Endothelial cell of umbilical vein (primary cell): ENCODE data around the gene DPYD. TPM values are rescaled to one million over a fixed set of nuclear protein-coding genes. Genes with fewer than 3 reads are reported as not detected.

Experiments
- BruUV-seq: library from RNA; stranded (reverse); fragments of 400-500 nt; replicated peaks from 2 replicates; lab custom pipeline; 2021; lab: Mats Ljungman, UMichigan
- CTCF ChIA-PET: fragments of 300-600, 350-600 bp; sonication (Branson Sonifier 250); formaldehyde crosslinking; loops from one replicate; lab custom pipeline; 2021; ENCODE audit warnings: antibody characterized with exemption, inconsistent platforms; lab: Charles Lee
- POLR2A ChIA-PET: fragments of 300-600, 350-600 bp; sonication (Branson Sonifier 250); formaldehyde crosslinking; loops from one replicate; lab custom pipeline; 2021; ENCODE audit warnings: antibody characterized with exemption, inconsistent platforms; lab: Charles Lee
- DNase-seq: peaks from one replicate; pipeline ENCODE4 v3.0.0-alpha.2; 2011; ENCODE audit warnings: low read depth, low spot score
- FAIRE-seq: peaks from 2 replicates; lab custom pipeline; 2011; peaks lifted over from hg19 to GRCh38; lab: Jason Lieb, UNC
- H2AFZ ChIP-seq: 2 replicates; pipeline ENCODE4 v1.6.0; 2012; ENCODE audit warnings: low read depth, low read length, control low read depth, inconsistent platforms
- H3K27ac ChIP-seq: 2 replicates; pipeline ENCODE4 v1.5.1; 2011; ENCODE audit warnings: low read depth, mild to moderate bottlenecking, control low read depth, low read length, moderate library complexity; ENCODE audit not compliant: insufficient read depth
- H3K27me3 ChIP-seq, 2 experiments: 2 replicates each; pipeline versions ENCODE4 v1.6.0 to v1.6.1; 2011; ENCODE audit warnings: low read length in 2 of 2, mixed read lengths in 1 of 2; ENCODE audit not compliant: control insufficient read depth in 2 of 2, insufficient read depth in 2 of 2
- H3K36me3 ChIP-seq, 2 experiments: 2 replicates in 1 of 2; 3 replicates in 1 of 2; pipeline ENCODE4 v1.5.1; 2011; ENCODE audit warnings: low read length in 2 of 2, mild to moderate bottlenecking in 1 of 2, moderate library complexity in 1 of 2; ENCODE audit not compliant: control insufficient read depth in 2 of 2, insufficient read depth in 2 of 2; ENCODE audit errors: extremely low read depth in 1 of 2
- H3K4me1 ChIP-seq: 3 replicates; pipeline ENCODE4 v1.5.1; 2011; ENCODE audit warnings: mild to moderate bottlenecking, low read length; ENCODE audit not compliant: control insufficient read depth, insufficient read depth; ENCODE audit errors: extremely low read depth
- H3K4me2 ChIP-seq: 2 replicates; pipeline ENCODE4 v1.6.1; 2011; ENCODE audit warnings: low read length, control low read depth, mixed read lengths; ENCODE audit not compliant: insufficient read depth
- H3K4me3 ChIP-seq, 3 experiments: fragments of 200-600 bp in 1 of 3; sonication (generic), shearing (Covaris generic) in 1 of 3; replicated peaks in 1 of 3; 2 replicates each; pipeline ENCODE4 v1.5.1; 2011 to 2016; ENCODE audit warnings: control low read depth in 3 of 3, low read length in 3 of 3, mild to moderate bottlenecking in 2 of 3, inconsistent platforms in 1 of 3, low read depth in 1 of 3, moderate library complexity in 1 of 3; ENCODE audit not compliant: insufficient read depth in 1 of 3
- H3K79me2 ChIP-seq: 2 replicates; pipeline ENCODE4 v1.6.0; 2012; ENCODE audit warnings: low read length, inconsistent platforms; ENCODE audit not compliant: control insufficient read depth, insufficient read depth
- H3K9ac ChIP-seq: replicated peaks from 2 replicates; pipeline ENCODE3; 2011; ENCODE audit warnings: low read length, control low read depth; ENCODE audit not compliant: insufficient read depth; ENCODE audit errors: extremely low read depth
- H3K9me1 ChIP-seq: replicated peaks from 3 replicates; pipeline ENCODE4 v1.6.0; 2011; ENCODE audit warnings: mild to moderate bottlenecking, low read length; ENCODE audit not compliant: control insufficient read depth, insufficient read depth; ENCODE audit errors: extremely low read depth
- H3K9me3 ChIP-seq: replicated peaks from 2 replicates; pipeline ENCODE4 v1.5.1; 2012; ENCODE audit warnings: low read length, inconsistent platforms; ENCODE audit not compliant: control insufficient read depth, insufficient read depth
- H4K20me1 ChIP-seq: replicated peaks from 2 replicates; pipeline ENCODE3; 2011; ENCODE audit warnings: mild to moderate bottlenecking, low read length; ENCODE audit not compliant: control insufficient read depth, insufficient read depth; ENCODE audit errors: extremely low read depth
- CTCF ChIP-seq, 2 donors: IDR thresholded peaks; 1 replicate in 1 of 2; 2 replicates in 1 of 2; pipeline ENCODE4 v1.5.1; 2011; ENCODE audit warnings: low read length in 2 of 2, mild to moderate bottlenecking in 2 of 2, moderate library complexity in 2 of 2, control low read depth in 1 of 2, inconsistent platforms in 1 of 2, low read depth in 1 of 2; ENCODE audit not compliant: insufficient read depth in 1 of 2; ENCODE audit errors: extremely low read depth in 1 of 2
- EZH2 ChIP-seq: IDR thresholded peaks from 2 replicates; pipeline ENCODE4 v1.6.1; 2012; ENCODE audit warnings: borderline replicate concordance, low read depth, mild to moderate bottlenecking, moderate library complexity, low read length, inconsistent platforms; ENCODE audit not compliant: severe bottlenecking
- FOS ChIP-seq: IDR thresholded peaks from 2 replicates; pipeline ENCODE4 v1.6.1; 2011; ENCODE audit warnings: mild to moderate bottlenecking, low read length, moderate library complexity, borderline replicate concordance; ENCODE audit not compliant: insufficient read depth
- GATA2 ChIP-seq: IDR thresholded peaks from 2 replicates; pipeline ENCODE4 v1.7.0; 2011; ENCODE audit warnings: low read depth, mild to moderate bottlenecking, moderate library complexity, mixed read lengths, low read length; ENCODE audit not compliant: insufficient read length, insufficient read depth
- JUN ChIP-seq: IDR thresholded peaks from 2 replicates; pipeline ENCODE4 v1.6.1; 2011; ENCODE audit warnings: borderline replicate concordance, low read depth; ENCODE audit not compliant: insufficient read length, insufficient read depth
- MAX ChIP-seq: IDR thresholded peaks from 2 replicates; pipeline ENCODE4 v1.6.1; 2011; ENCODE audit not compliant: insufficient read depth, insufficient read length
- MYC ChIP-seq: IDR thresholded peaks from one replicate; pipeline ENCODE4 v1.6.1; 2011; ENCODE audit warnings: mild to moderate bottlenecking, low read depth, low read length
- POLR2A ChIP-seq: IDR thresholded peaks from 2 replicates; pipeline ENCODE4 v1.6.1; 2012; ENCODE audit warnings: low read depth, mild to moderate bottlenecking, control low read depth, low read length
- POLR2AphosphoS5 ChIP-seq: IDR thresholded peaks from 2 replicates; pipeline ENCODE4 v1.6.1; 2012; ENCODE audit warnings: low read depth, mild to moderate bottlenecking, control low read depth, low read length, moderate library complexity; ENCODE audit not compliant: insufficient read depth
- dilution Hi-C: fragments of 300-500 bp; cut with MboI; formaldehyde crosslinking; loops from one replicate; pipeline ENCODE4 v1.15.0; 2019; ENCODE audit warnings: low sequenced_read_pairs; ENCODE audit not compliant: extremely low pct_ligation_motif_present
- intact Hi-C: fragments of 100-400 bp; cut with micrococcal nuclease; formaldehyde crosslinking; loops from one replicate; pipeline ENCODE4 v1.10.0; 2022
- polyA plus RNA-seq, 4 experiments: library from polyadenylated mRNA; depleted of rRNA in 3 of 4; stranded (reverse) in 3 of 4; unstranded in 1 of 4; fragments of >200 nt; gene quantifications; 2 replicates each; pipeline versions ENCODE4 v1.2.1 to v1.2.3, GENCODE V29; 2011 to 2012; ENCODE audit warnings: missing spikeins in 1 of 4
- total RNA-seq: library from RNA; stranded (reverse); gene quantifications from 2 replicates; pipeline ENCODE4 v1.2.3, GENCODE V29; 2021

The DPYD gene
- total and polyA plus RNA-seq, 2 donors (not counting 3 experiments of a cell fraction or from before 2014, with no cell fraction given) = 4.6 to 15.1 TPM

GRCh38 chr1:97870589-97870988, 50.2 kb downstream of the DPYD start:
- TF ChIP-seq CTCF (IDR thresholded peaks at IDR 0.05; ENCODE audit: extremely low read depth in 1 of 2, insufficient read depth in 1 of 2, low read depth in 1 of 2, low read length in 2 of 2) = no peak
- no peak for TF ChIP-seq JUN
- no peak for TF ChIP-seq FOS
- TF ChIP-seq MAX = no peak
- TF ChIP-seq GATA2 = no peak
- no peak for TF ChIP-seq POLR2A
- no peak for TF ChIP-seq POLR2AphosphoS5
- no peak for TF ChIP-seq MYC
- no peak for TF ChIP-seq EZH2
- ChIA-PET CTCF (interaction anchor here (1.1 to 1.2 kb wide), 2 partner anchors 10 to 25 kb away, joined by 3 read pairs; no protein-coding TSS in a partner anchor), POLR2A (no interaction called here)
- Histone ChIP-seq H3K9ac (no peak overlapping the region), H3K4me2 (no peak overlapping the region), H2AFZ (no peak overlapping the region), H3K36me3 (no peaks in the 10 kb centered on the region), H3K27ac (no peak overlapping the region), H4K20me1 (no peaks in the 10 kb centered on the region), H3K9me1 (no peaks in the 10 kb centered on the region), H3K9me3 (no peaks in the 10 kb centered on the region), H3K4me3 (no peak overlapping the region), H3K79me2 (no peaks in the 10 kb centered on the region), H3K27me3 (no peaks in the 10 kb centered on the region), H3K4me1 (no peaks in the 10 kb centered on the region)
- FAIRE-seq (no peak), DNase-seq (no peak)
- intact Hi-C loops = no loop called here
- no TSS peak for BruUV-seq
- dilution Hi-C loops = no loop called here
